GM21528 (cell line): ENCODE data around the gene ISCA1.

ENCODE experiments used
- ATAC-seq: cut with Tn5 transposase; IDR thresholded peaks from one replicate; pipeline ENCODE4 v1.9.1; 2021; ENCODE audit warnings: mild to moderate bottlenecking, moderate library complexity; ENCODE audit not compliant: unreplicated experiment, low FRiP score

Gene ISCA1

GRCh38 chr9:86286278-86286677 is 3.9 kb upstream of the ISCA1 start:
- ATAC-seq = no peak

GRCh38 chr9:86285261-86285660 is 2.9 kb upstream of the ISCA1 start:
- no peak for ATAC-seq

GRCh38 chr9:86282979-86283535 is 719 bp upstream of the ISCA1 start:
- peak; percentile 35 for ATAC-seq

DNA sequence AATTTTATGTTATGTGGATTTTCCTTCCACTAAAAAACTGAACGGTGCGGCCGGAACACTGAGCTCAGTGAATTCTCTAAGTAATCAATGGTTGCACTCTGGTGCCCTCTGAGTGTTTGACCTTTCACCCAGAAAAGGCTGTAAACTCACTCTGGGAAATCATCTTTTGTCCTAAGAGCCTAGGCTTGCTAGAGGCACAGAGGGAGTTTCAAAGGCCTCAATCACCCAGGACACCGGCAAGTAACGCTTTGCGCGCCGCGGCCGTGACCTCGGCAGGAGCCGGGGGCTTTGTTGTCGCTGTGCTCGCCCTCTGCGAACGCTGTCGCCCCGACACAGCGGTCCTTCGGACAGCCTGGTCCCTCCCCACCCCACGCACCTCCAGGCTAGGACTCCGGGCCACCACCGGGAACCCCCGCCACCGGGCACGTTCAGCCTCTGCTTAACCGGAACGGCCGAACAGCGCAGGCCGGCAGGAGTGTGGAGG is 703 bp downstream of the ISCA1 start:
- ATAC-seq = peak; percentile 31

GRCh38 chr9:86280580-86280979 is 1.8 kb downstream of the ISCA1 start:
- ATAC-seq = no peak

GRCh38 chr9:86279839-86280238 is 2.5 kb downstream of the ISCA1 start:
- ATAC-seq = no peak

GRCh38 chr9:86277072-86277471 is 5.3 kb downstream of the ISCA1 start:
- ATAC-seq = no peak

DNA sequence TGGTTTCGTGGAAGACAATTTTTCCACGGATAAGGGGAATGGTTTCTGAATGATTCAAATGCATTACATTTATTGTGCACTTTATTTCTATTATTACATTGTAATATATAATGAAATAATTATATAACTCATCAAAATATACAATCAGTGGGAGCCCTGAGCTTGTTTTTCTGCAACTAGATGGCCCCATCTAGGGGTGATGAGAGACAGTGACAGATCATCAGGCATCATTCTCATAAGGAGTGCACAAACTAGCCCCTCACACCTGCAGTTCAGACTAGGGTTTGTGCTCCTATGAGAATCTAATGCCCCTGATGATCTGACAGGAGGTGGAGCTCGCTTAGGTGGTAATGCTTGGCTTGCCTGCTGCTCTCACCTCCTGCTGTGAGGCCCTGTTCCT is 6.4 kb downstream of the ISCA1 start:
- ATAC-seq = no peak

GRCh38 chr9:86274821-86275643 is 7.3 kb downstream of the ISCA1 start:
- no peak for ATAC-seq

DNA sequence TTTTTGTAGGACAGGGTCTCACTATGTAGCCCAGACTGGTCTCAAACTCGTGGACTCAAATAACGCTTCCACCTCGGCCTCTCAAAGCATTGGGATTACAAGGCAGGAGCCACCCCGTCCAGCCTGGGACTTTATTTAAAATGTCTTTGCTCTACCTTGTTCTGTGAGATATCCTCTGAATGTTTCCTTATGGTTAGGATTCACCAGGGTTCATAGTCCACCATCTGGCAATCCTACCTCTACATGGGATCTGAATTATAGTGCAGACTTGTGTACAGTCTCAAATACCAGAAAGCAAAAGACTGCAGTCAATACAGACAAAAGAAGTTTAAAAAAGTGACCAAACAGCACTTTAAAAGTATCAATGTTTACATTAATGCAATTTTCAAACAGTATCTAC is 10.1 kb downstream of the ISCA1 start:
- ATAC-seq = no peak

DNA sequence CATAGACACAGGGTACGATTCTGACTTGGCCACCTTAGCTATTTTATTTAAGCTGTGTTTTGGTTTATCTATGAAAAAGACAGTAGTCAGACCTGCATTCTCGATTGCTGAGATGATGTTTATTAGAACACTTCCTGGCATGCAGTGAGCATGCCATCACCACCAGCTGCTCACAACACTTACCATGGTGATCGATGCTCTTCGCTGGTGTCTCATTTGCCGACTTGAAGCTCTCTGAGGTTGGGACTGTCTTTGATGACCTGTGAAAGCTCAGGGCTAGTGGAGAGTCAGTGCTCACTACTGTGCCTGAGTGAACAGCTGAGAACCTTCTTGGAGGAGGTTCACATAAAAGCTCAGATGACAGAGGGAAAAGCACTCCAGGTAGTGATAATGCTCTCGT is 18.5 kb downstream of the ISCA1 start:
- no peak for ATAC-seq

- ATAC-seq = no peak
These were observed 19.8 kb downstream of the ISCA1 start for GRCh38 chr9:86262492-86262891.

DNA sequence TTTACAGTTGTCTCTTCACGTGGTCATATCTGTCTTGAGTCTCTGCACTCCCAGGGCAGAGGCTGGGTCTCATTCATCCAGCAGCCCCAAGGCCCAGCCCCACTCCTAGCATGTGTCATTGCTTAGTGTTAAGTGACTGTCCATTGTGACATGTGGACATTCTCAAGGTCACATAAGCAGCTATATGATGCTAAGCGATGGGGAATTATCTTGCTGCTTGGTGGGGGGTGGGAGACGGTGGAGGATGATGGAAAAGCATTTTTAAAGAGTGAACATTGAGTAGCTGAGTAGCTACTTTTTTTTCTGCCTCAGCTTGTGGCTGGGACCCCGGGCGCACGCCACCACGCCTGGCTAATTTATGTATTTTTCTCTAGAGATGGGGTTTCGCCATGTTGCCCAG is 22.8 kb downstream of the ISCA1 start, which contains the start of gene C9orf153:
Gene C9orf153 (minus strand): TSS at position 101 of the 400 bp plus-strand sequence. CDS start 30,054 bp downstream, outside the sequence.
- ATAC-seq = no peak

DNA sequence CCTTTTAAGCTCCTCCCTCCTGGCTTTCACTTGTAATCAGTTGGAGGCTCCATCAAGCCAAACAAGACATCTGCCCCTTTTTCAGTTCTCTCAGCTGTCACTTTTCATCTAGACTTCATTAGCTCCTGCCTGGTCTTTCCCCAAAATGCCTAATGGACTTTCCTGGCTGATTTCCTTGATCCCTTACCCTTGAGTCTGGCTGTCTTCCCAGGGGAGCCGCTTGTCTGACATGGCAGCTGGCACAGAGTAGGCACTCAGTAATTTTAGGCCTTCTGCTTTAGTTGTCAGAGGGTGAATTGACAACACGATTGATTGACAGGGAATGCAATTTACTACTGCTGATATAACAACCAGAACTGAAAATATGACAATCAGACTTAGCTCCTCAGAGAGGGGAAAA is 24.9 kb downstream of the ISCA1 start:
- ATAC-seq = no peak

GRCh38 chr9:86256653-86257052 is 25.7 kb downstream of the ISCA1 start:
- ATAC-seq = no peak

GRCh38 chr9:86253577-86253976 is 28.8 kb downstream of the ISCA1 start:
- no peak for ATAC-seq

DNA sequence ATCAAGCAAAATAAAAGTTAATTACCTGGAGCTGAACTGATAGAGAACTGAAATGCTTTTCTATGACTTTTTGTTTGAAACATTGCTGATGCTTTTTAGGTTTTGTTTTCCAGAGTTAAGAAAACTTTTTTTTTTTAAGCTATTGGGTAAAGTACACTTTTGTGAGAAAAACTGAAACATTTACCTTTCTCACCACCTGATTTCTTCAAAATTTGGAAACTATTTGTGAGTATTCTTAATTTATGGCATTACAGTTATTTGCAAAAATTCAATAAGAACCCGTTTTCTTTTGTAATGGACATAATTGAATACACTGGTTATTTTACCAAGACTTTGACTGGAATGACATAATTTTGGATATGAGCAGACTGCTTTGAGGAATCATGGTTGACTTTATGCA is 29.5 kb downstream of the ISCA1 start:
- ATAC-seq = no peak

DNA sequence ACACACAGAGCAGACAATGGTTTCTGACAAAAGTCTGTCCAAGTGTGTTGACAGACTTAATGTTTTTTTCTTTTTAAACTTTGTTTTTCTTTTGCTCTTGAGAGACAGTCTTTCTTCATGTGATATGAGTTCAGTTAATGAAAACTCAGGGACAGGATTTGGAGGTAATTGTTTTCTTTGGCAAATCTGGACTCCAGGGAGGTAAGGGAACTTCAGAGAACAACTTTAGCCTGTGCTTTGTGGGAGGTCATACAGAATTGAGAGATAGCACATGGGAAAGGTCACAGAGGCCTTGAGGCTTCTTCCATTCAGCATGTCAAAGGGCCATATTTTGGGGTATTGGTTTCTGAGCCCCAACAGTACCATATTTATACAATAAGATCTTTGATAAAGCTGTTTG is 32.2 kb downstream of the ISCA1 start:
- ATAC-seq = no peak

DNA sequence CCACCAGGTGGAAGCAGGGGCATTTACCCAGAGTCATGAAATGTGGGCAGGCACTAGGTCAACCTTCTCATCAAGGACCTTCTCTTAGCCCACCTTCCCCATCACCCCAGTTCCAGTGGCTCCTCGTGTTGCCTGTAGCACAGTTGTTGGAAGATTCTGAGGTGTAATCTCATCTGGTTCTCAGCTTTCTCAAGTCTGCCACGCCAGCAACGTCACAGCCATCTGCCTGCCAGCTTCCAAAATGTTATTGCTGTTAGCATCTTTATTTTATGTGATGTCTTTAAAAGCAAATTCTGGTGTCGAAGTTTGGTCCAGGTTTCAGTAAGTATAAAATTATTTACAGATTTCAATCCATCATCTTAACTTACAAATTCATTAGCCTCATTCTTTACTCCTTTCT is 33.6 kb downstream of the ISCA1 start:
- no peak for ATAC-seq

GRCh38 chr9:86246752-86247161 is 35.6 kb downstream of the ISCA1 start:
- peak; percentile 88 for ATAC-seq

GRCh38 chr9:86242071-86242470 is 40.3 kb downstream of the ISCA1 start:
- ATAC-seq = no peak

DNA sequence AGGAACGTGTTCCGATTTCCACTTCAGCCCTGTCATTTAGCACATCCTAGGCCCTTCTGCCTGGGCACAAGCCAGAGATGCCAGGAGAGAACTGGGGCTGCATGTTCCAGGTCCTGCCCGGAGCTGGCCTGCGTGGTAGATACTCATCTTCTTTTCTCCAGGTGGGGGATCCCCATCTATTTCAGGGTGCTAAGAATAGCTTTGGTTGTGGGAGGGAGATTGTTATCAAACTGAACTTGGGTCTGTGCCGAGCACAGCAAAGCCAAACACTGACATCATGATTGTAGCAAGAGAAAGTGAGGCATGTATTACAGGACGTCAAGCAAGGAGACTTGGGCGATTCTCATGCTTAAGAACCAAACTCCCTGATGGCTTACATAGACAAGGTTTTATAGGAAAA is 41.1 kb downstream of the ISCA1 start:
- no peak for ATAC-seq
